ENCODE measurements around the gene ALDH1L1. TPM values are rescaled to one million over a fixed set of nuclear protein-coding genes. Genes with fewer than 3 reads are reported as not detected.
A peak's percentile ranks its signal among the peaks of the same experiment; 100 is the strongest.

Gene ALDH1L1
- total and polyA plus RNA-seq, 8 donors = 0.39 to 1.8 (median 0.51) TPM

DNA sequence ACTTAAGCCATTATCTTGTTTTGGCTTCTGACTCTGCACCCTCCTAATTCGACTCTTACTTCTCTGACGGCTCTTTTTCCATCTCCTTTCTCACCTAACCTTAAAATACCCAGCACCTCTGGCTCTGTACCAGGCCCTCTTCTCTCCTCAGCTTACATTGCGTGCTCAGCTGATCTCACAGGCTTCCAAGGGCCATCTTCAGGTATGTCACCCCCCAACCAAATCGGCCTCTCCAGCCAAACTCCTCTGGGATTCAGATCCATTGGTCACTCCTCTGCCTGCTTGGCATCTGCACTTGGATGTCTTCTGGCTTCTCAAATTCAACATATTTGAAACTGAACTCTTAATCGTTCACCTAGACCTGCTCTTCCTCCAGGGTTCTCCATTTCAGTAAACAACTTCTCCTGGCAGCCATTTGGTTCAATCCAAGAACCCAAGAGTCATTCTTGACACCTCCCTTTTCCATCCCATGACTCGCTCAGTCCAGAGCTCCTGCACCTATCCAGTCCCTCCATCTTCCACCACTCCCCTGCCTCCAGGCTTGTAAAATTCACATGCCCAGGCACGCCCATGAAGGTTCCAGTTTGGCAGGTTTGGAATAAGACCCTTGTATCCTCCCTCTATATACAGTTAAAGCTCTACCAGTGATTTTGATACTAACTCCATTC, 61.2 kb downstream of the ALDH1L1 start:
- Histone ChIP-seq H3K36me3 (no peaks in the 10 kb centered on the region), H3K4me3 (no peak overlapping the region), H3K9me3 (no peaks in the 10 kb centered on the region), H3K27ac (no peak overlapping the region), H3K4me1 (no peaks in the 10 kb centered on the region), H3K27me3 (no peaks in the 10 kb centered on the region)
- DNase-seq (no peak), ATAC-seq (no peak)
- intact Hi-C loops (cut with DNase I) = no loop called here
- TF ChIP-seq, protein P1, sequence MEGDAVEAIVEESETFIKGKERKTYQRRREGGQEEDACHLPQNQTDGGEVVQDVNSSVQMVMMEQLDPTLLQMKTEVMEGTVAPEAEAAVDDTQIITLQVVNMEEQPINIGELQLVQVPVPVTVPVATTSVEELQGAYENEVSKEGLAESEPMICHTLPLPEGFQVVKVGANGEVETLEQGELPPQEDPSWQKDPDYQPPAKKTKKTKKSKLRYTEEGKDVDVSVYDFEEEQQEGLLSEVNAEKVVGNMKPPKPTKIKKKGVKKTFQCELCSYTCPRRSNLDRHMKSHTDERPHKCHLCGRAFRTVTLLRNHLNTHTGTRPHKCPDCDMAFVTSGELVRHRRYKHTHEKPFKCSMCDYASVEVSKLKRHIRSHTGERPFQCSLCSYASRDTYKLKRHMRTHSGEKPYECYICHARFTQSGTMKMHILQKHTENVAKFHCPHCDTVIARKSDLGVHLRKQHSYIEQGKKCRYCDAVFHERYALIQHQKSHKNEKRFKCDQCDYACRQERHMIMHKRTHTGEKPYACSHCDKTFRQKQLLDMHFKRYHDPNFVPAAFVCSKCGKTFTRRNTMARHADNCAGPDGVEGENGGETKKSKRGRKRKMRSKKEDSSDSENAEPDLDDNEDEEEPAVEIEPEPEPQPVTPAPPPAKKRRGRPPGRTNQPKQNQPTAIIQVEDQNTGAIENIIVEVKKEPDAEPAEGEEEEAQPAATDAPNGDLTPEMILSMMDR (IDR thresholded peaks at IDR 0.05) = no peak

DNA sequence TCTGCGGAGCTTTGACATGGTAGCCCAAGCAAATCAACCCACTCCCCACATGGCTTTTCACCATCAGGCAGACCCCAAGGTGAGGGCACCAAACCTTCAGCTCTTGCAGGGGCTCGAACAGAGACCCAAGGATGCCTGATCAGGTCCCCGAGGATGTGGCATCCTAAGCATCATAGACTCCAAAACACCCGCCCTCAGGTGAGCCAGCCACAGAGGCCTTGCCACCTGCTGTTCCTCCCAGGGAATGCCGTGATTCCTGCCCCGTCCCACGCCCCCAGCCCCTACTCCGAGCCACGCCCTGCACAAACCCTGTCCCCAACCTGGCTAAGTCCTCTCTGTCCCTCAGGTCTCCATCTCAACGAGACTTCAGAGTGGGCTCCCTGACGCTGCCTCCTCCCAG, 61.8 kb downstream of the ALDH1L1 start:
- ATAC-seq (no peak), DNase-seq (peak in 1 of 4 donors; percentile 58)
- Histone ChIP-seq H3K36me3 (no peaks in the 10 kb centered on the region), H3K27ac (no peak overlapping the region), H3K4me1 (no peaks in the 10 kb centered on the region), H3K9me3 (no peaks in the 10 kb centered on the region), H3K27me3 (no peaks in the 10 kb centered on the region), H3K4me3 (no peak overlapping the region)
- intact Hi-C loops (cut with DNase I) = no loop called here
- TF ChIP-seq, protein P1 (IDR thresholded peaks at IDR 0.05) = no peak

DNA sequence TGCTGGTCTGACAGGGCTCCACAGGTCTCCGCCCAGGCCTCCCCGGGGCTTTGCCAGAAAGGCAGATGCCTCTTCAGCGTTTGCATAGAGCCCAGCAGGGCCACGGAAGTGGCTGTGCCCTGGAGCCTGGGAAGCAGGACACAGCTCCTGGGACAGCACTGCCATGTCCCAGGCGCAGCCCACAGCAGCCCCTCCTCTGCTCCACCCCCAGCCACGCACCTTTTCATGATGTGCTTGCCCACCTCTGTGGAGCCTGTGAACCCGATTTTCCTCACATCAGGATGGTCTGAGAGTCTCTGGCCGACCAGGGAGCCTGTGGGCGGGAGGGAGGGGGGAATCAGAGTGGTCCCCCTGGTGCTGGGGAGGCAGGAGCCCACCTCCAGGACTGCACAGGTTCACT, 62.6 kb downstream of the ALDH1L1 start:
- DNase-seq = peak in 1 of 4 donors; percentile 65
- intact Hi-C loops (cut with DNase I) = no loop called here
- no peaks in the 10 kb centered on the region for H3K36me3 ChIP-seq
- H3K4me3 ChIP-seq = no peak overlapping the region
- H3K27ac ChIP-seq = no peak overlapping the region
- H3K4me1 ChIP-seq = no peaks in the 10 kb centered on the region
- H3K27me3 ChIP-seq = no peaks in the 10 kb centered on the region
- no peaks in the 10 kb centered on the region for H3K9me3 ChIP-seq
- TF ChIP-seq, protein P1 (IDR thresholded peaks at IDR 0.05) = no peak
- ATAC-seq = no peak

DNA sequence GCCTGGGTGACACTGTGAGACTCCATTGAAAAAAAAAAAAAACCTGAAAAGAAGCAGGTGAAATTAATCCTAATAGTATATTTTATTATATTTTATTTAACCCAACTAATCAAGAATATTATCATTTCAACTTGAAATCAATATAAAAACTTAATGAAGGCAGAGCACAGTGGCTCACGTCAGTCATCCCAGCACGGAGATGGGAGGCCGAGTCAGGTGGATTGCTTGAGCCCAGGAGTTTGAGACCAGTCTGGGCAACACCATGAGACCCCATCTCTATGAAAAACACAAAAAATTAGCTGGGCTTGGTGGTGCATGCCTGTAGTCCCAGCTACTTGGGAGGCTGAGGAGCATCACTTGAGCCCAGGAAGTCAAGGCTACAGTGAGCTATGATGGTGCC, 63.2 kb downstream of the ALDH1L1 start:
- H3K4me1 ChIP-seq = no peaks in the 10 kb centered on the region
- no peaks in the 10 kb centered on the region for H3K9me3 ChIP-seq
- no peak overlapping the region for H3K4me3 ChIP-seq
- no peak for ATAC-seq
- intact Hi-C loops (cut with DNase I) = no loop called here
- H3K27ac ChIP-seq = no peak overlapping the region
- TF ChIP-seq, protein P1 (IDR thresholded peaks at IDR 0.05) = no peak
- H3K36me3 ChIP-seq = no peaks in the 10 kb centered on the region
- H3K27me3 ChIP-seq = no peaks in the 10 kb centered on the region
- no peak for DNase-seq

DNA sequence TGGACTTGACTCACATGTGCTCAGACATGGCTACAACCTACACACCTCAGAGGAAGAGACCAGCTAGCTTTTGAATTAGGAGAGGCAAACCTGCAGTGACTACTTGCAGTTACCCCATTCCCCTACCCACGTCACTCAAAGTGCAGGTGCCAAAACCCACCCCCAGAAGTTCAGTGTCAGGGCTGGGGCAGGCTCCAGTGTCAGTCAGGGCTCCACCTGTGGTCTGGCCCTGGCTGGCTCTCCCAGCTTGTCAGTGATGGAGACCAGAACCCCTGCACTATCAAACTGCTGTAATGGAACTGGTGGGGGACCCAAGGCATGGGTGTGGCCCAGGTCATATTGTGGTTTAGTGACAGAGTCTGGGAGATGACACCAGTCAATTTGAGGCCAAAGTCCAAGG, 63.9 kb downstream of the ALDH1L1 start:
- intact Hi-C loops (cut with DNase I) = no loop called here
- Histone ChIP-seq H3K27ac (no peak overlapping the region), H3K36me3 (no peaks in the 10 kb centered on the region), H3K9me3 (no peaks in the 10 kb centered on the region), H3K27me3 (no peaks in the 10 kb centered on the region), H3K4me1 (no peaks in the 10 kb centered on the region), H3K4me3 (no peak overlapping the region)
- no peak for ATAC-seq
- DNase-seq = peak in 1 of 4 donors; percentile 39
- TF ChIP-seq, protein P1 (IDR thresholded peaks at IDR 0.05) = no peak
